Colonic mucosa (tissue), 2 donors: ENCODE results near the gene POP7. TPM values are rescaled to one million over a fixed set of nuclear protein-coding genes. Genes with fewer than 3 reads are reported as not detected.

ENCODE experiments used
- total RNA-seq, 2 donors: library from RNA; stranded (reverse); fragmentation: NEBNext Ultra II Directional in 1 of 2; extraction: Animal tissue kit (Norgen Biotek cat#: 25700) in 1 of 2; gene quantifications; one replicate each; pipeline ENCODE4 v1.2.1, GENCODE V29; 2021
- donor health status: DM: no; HTN: no; CAD: no.
- donor health status: DM: no; HTN: no; CAD: no.

Gene POP7
- total RNA-seq, 2 donors from 2014 or later, result 28.8 to 43.4 TPM

Other genes starting within 250 kb of the POP7 start
- gene SPACDR, start 241.9 kb upstream of the POP7 start, total RNA-seq, result under 1 TPM; 0.54 to 0.74 TPM
- gene TSC22D4, start 226.9 kb upstream of the POP7 start, total RNA-seq, result 10 to 100 TPM; 56.1 to 56.3 TPM
- under 1 TPM; 0.44 to 0.69 TPM for gene NYAP1, start 222.2 kb upstream of the POP7 start, total RNA-seq
- gene AGFG2, start 166.9 kb upstream of the POP7 start, total RNA-seq, result 10 to 100 TPM; 81.3 to 97.4 TPM
- 1 to 10 TPM in 1 of 2 donors, under 1 TPM in 1; 0.69 to 5.5 TPM for gene SAP25, start 132.2 kb upstream of the POP7 start, total RNA-seq
- 10 to 100 TPM; 59.0 to 65.4 TPM for gene LRCH4, start 120.0 kb upstream of the POP7 start, total RNA-seq
- gene FBXO24, start 119.8 kb upstream of the POP7 start, total RNA-seq, result 1 to 10 TPM in 1 of 2 donors, under 1 TPM in 1; 0.21 to 1.8 TPM
- gene PCOLCE, start 103.8 kb upstream of the POP7 start, total RNA-seq, result 10 to 100 TPM; 14.7 to 23.1 TPM
- gene MOSPD3, start 93.6 kb upstream of the POP7 start, total RNA-seq, result 10 to 100 TPM; 15.1 to 16.9 TPM
- gene TFR2, start 64.6 kb upstream of the POP7 start, total RNA-seq, result 1 to 10 TPM; 1.8 to 2.3 TPM
- gene ACTL6B, start 49.7 kb upstream of the POP7 start, total RNA-seq, result under 1 TPM in 1 of 2 donors, not detected in 1; 0.29 TPM
- gene GNB2, start 32.4 kb upstream of the POP7 start, total RNA-seq, result 100 to 1,000 TPM; 292 to 312 TPM
- 10 to 100 TPM; 20.9 to 33.4 TPM for gene GIGYF1, start 11.9 kb upstream of the POP7 start, total RNA-seq
- not detected for gene EPO, start 14.3 kb downstream of the POP7 start, total RNA-seq
- not detected for gene ZAN, start 27.5 kb downstream of the POP7 start, total RNA-seq
- 10 to 100 TPM; 43.1 to 75.9 TPM for gene EPHB4, start 121.4 kb downstream of the POP7 start, total RNA-seq
- 10 to 100 TPM; 24.1 to 35.9 TPM for gene SLC12A9, start 146.6 kb downstream of the POP7 start, total RNA-seq
- 10 to 100 TPM; 34.8 to 40.2 TPM for gene TRIP6, start 161.3 kb downstream of the POP7 start, total RNA-seq
- 100 to 1,000 TPM; 114 to 204 TPM for gene SRRT, start 169.0 kb downstream of the POP7 start, total RNA-seq
- 1 to 10 TPM; 2.1 to 4.4 TPM for gene UFSP1, start 183.6 kb downstream of the POP7 start, total RNA-seq
- 10 to 100 TPM in 1 of 2 donors, 1 to 10 TPM in 1; 5.3 to 11.7 TPM for gene ACHE, start 189.8 kb downstream of the POP7 start, total RNA-seq
- 100 to 1,000 TPM; 137 to 149 TPM for gene MUC3A, start 243.4 kb downstream of the POP7 start, total RNA-seq